K562 (cell line): Measurements from ENCODE around the gene CADPS2. TPM values are rescaled to one million over a fixed set of nuclear protein-coding genes. Genes with fewer than 3 reads are reported as not detected.

ENCODE experiments used
- ATAC-seq: fragments of 200-7000 bp; cut with Tn5 transposase; 3 replicates; pipeline ENCODE4 v1.9.1; 2020; ENCODE audit warnings: moderate library complexity
- BruUV-seq: library from RNA; stranded (reverse); fragments of 400-500 nt; replicated peaks from 2 replicates; lab custom pipeline; 2021; lab: Mats Ljungman, UMichigan
- CTCF ChIA-PET: fragments of 300-600 bp; formaldehyde crosslinking; extraction: SDS; loops from one replicate; lab custom pipeline; 2021; ENCODE audit warnings: low intra/inter-chr PET ratio; lab: Yijun Ruan, JAX
- POLR2A ChIA-PET: fragments of 300-600, 350-650 bp; sonication (Branson Sonifier 250); formaldehyde crosslinking; extraction: SDS; loops from one replicate; lab custom pipeline; 2021; ENCODE audit warnings: antibody characterized with exemption, inconsistent platforms; lab: Yijun Ruan, JAX
- DNase-seq, 4 experiments: peaks; one replicate each; pipeline versions ENCODE4 v3.0.0 to v3.0.0-alpha.2; 2011 to 2018; ENCODE audit warnings: low spot score in 3 of 4, mixed read lengths in 3 of 4; ENCODE audit errors: extremely low read depth in 1 of 4
- FAIRE-seq: peaks from 2 replicates; lab custom pipeline; 2011; peaks lifted over from hg19 to GRCh38; lab: Jason Lieb, UNC
- H2AFZ ChIP-seq: 2 replicates; pipeline ENCODE4 v1.6.0; 2011; ENCODE audit warnings: low read depth, low read length, control low read depth, inconsistent platforms
- H3K27ac ChIP-seq: fragments of 200-600 bp; 3 replicates; pipeline ENCODE4 v1.8.0; 2011; ENCODE audit warnings: low read depth, mild to moderate bottlenecking, control low read depth, inconsistent platforms, low read length, moderate library complexity, mixed read lengths; ENCODE audit errors: extremely low read depth
- H3K27me3 ChIP-seq, 2 experiments: fragments of 300-600 bp in 1 of 2; 2 replicates in 1 of 2; 3 replicates in 1 of 2; pipeline versions ENCODE4 v1.6.0 to v1.8.0; 2011; ENCODE audit warnings: inconsistent platforms in 2 of 2, low read length in 2 of 2, mild to moderate bottlenecking in 1 of 2, mixed read lengths in 1 of 2, moderate library complexity in 1 of 2; ENCODE audit not compliant: control insufficient read depth in 2 of 2, insufficient read depth in 2 of 2
- H3K36me3 ChIP-seq: fragments of 300-600 bp; 3 replicates; pipeline ENCODE4 v1.8.0; 2011; ENCODE audit warnings: mild to moderate bottlenecking, low read length, inconsistent platforms; ENCODE audit not compliant: control insufficient read depth, insufficient read depth
- H3K4me1 ChIP-seq, 2 experiments: fragments of 200-600 bp in 1 of 2; replicated peaks in 1 of 2; 2 replicates in 1 of 2; 3 replicates in 1 of 2; pipeline versions ENCODE4 v1.5.1 to v1.8.0; 2011; ENCODE audit warnings: inconsistent platforms in 2 of 2, low read length in 2 of 2, mild to moderate bottlenecking in 1 of 2, mixed read lengths in 1 of 2, moderate library complexity in 1 of 2; ENCODE audit not compliant: control insufficient read depth in 2 of 2, insufficient read depth in 2 of 2
- H3K4me2 ChIP-seq: 2 replicates; pipeline ENCODE4 v1.6.1; 2011; ENCODE audit warnings: low read length, control low read depth, inconsistent platforms, mixed read lengths; ENCODE audit not compliant: insufficient read depth
- H3K4me3 ChIP-seq: fragments of 200-600 bp; sonication (generic), shearing (Covaris generic); 2 replicates; pipeline ENCODE4 v1.5.1; 2016; ENCODE audit warnings: control low read depth, inconsistent platforms
- H3K79me2 ChIP-seq: fragments of 200-600 bp; 3 replicates; pipeline ENCODE4 v1.8.0; 2011; ENCODE audit warnings: low read length, inconsistent platforms; ENCODE audit not compliant: control insufficient read depth, insufficient read depth
- H3K9ac ChIP-seq, 2 experiments: 2 replicates each; pipeline versions ENCODE4 v1.6.0 to v1.6.1; 2011; ENCODE audit warnings: low read depth in 2 of 2, low read length in 2 of 2, control low read depth in 1 of 2, inconsistent platforms in 1 of 2, mild to moderate bottlenecking in 1 of 2, mixed read lengths in 1 of 2; ENCODE audit not compliant: insufficient read depth in 1 of 2
- H3K9me1 ChIP-seq: one replicate; pipeline ENCODE4 v1.6.0; 2011; ENCODE audit warnings: inconsistent platforms, mild to moderate bottlenecking, low read length, moderate library complexity; ENCODE audit not compliant: control insufficient read depth, insufficient read depth
- H3K9me3 ChIP-seq: replicated peaks from 2 replicates; pipeline ENCODE4 v1.5.1; 2011; ENCODE audit warnings: low read depth, low read length, inconsistent platforms; ENCODE audit not compliant: control insufficient read depth, insufficient read depth
- H4K20me1 ChIP-seq: replicated peaks from 2 replicates; pipeline ENCODE4 v1.6.1; 2011; ENCODE audit warnings: low read length, inconsistent platforms, mixed read lengths; ENCODE audit not compliant: control insufficient read depth, insufficient read depth
- ETV6 ChIP-seq, 3 experiments: fragments of 150-350 bp in 1 of 3; sonication (generic) in 1 of 3; formaldehyde crosslinking in 1 of 3; IDR thresholded peaks; 2 replicates each; pipeline versions ENCODE4 v1.6.1 to v1.8.0; 2014 to 2022; ENCODE audit warnings: borderline replicate concordance in 2 of 3, low read depth in 2 of 3, antibody characterized with exemption in 1 of 3, low read length in 1 of 3, mild to moderate bottlenecking in 1 of 3, missing genetic modification reagents in 1 of 3
- RBBP5 ChIP-seq: fragments of 200-600 bp; sonication (generic); IDR thresholded peaks from 2 replicates; pipeline ENCODE4 v1.6.1; 2012; ENCODE audit warnings: borderline replicate concordance, mild to moderate bottlenecking, low read length, control low read depth, inconsistent platforms; ENCODE audit not compliant: insufficient read depth, poor library complexity, severe bottlenecking
- RFX7 ChIP-seq: fragments of 250-450 bp; sonication (Bioruptor Pico); IDR thresholded peaks from 2 replicates; pipeline ENCODE4 v1.5.1; 2021; ENCODE audit warnings: mild to moderate bottlenecking
- RNF2 ChIP-seq: sonication (generic); IDR thresholded peaks from 2 replicates; pipeline ENCODE4 v1.6.1; 2016
- USF2 ChIP-seq: sonication (generic); formaldehyde crosslinking; IDR thresholded peaks from 2 replicates; pipeline ENCODE4 v1.5.0; 2020; ENCODE audit warnings: missing genetic modification reagents
- ZNF253 ChIP-seq: fragments of 250-450 bp; sonication (Bioruptor Pico); conservative IDR thresholded peaks from 2 replicates; pipeline ENCODE4 v1.6.1; 2021; ENCODE audit warnings: mild to moderate bottlenecking
- ZNF592 ChIP-seq: fragments of 450-650 bp; IDR thresholded peaks from 2 replicates; pipeline ENCODE4 v1.6.1; 2017; ENCODE audit warnings: antibody characterized with exemption, mild to moderate bottlenecking
- WGBS: fragments of 100-300 bp; shearing (Covaris generic); methylation state at CpG from one replicate; pipeline ENCODE4 v1.1.6; 2016; ENCODE audit warnings: low coverage, mixed read lengths; ENCODE audit not compliant: insufficient coverage; ENCODE audit errors: missing lambda C conversion rate; 5-methylcytosine and 5-hydroxymethylcytosine counted together
- in situ Hi-C: fragments of 300-500 bp; cut with MboI; formaldehyde crosslinking; loops from 4 replicates; pipeline ENCODE4 v1.15.0; 2018; ENCODE audit warnings: inconsistent platforms, mixed read lengths
- intact Hi-C: fragments of 100-400 bp; cut with micrococcal nuclease; formaldehyde crosslinking; loops from 2 replicates; pipeline ENCODE4 v1.14.2; 2022
- polyA plus RNA-seq, 8 experiments: library from polyadenylated mRNA; depleted of rRNA in 4 of 8; stranded (reverse) in 5 of 8; unstranded in 3 of 8; fragments of >200 nt; fragmentation: Nextera tagmentation in 2 of 8; fragmentation: Illumina TruSeq in 1 of 8; extraction: Ambion mirVana in 2 of 8; extraction: Trizol in 1 of 8; gene quantifications; 2 replicates each; pipeline versions ENCODE4 v1.2.1 to v1.2.3, GENCODE V29; 2011 to 2014; ENCODE audit warnings: inconsistent platforms in 1 of 8, missing spikeins in 1 of 8
- total RNA-seq, 7 experiments: library from RNA; depleted of rRNA in 6 of 7; stranded (reverse); fragments of >200 nt in 6 of 7; fragmentation: Illumina TruSeq in 2 of 7; extraction: Trizol in 2 of 7; gene quantifications; 2 replicates each; pipeline versions ENCODE4 v1.2.1 to v1.2.3, GENCODE V29; 2011 to 2021; ENCODE audit warnings: low replicate concordance in 1 of 7
- TF ChIP-seq, protein P1 (sequence below): fragments of 250-450 bp; sonication (Bioruptor Pico); IDR thresholded peaks from 2 replicates; pipeline ENCODE4 v1.4.0; 2020
- TF ChIP-seq, protein P2 (sequence below): sonication (generic); formaldehyde crosslinking; IDR thresholded peaks from 2 replicates; pipeline ENCODE4 v1.8.1; 2023; ENCODE audit warnings: mild to moderate bottlenecking, missing genetic modification reagents

Gene CADPS2
- total and polyA plus RNA-seq, 9 of the 15 experiments (the other 6 are each of a cell fraction or from before 2014, with no cell fraction given) = 0.03 to 0.14 (median 0.04) TPM; not detected in 1

DNA sequence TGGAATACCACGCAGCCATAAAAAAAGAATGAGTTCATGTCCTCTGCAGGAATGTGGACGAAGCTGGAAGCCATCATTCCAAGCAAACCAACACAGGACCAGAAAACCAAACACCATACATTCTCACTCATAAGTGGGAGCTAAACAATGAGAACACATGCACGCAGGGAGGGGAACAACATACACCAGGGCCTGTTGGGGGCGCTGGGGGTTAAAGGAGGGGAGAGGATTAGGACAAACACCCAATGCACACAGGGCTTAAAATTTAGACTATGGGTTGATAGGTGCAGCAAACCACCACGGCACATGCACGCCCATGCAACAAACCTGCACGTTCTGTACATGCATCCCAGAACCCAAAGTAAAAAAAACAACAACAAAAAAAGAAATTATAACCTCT, 210.6 kb downstream of the CADPS2 start:
- Histone ChIP-seq H3K36me3 (no peaks in the 10 kb centered on the region), H2AFZ (no peak overlapping the region), H4K20me1 (no peaks in the 10 kb centered on the region), H3K27ac (no peak overlapping the region), H3K27me3 (no peaks in the 10 kb centered on the region), H3K79me2 (no peaks in the 10 kb centered on the region), H3K9me3 (no peaks in the 10 kb centered on the region), H3K9me1 (no peaks in the 10 kb centered on the region), H3K9ac (no peak overlapping the region), H3K4me1 (no peaks in the 10 kb centered on the region), H3K4me3 (no peak overlapping the region), H3K4me2 (no peak overlapping the region)
- ChIA-PET POLR2A (no interaction called here), CTCF (no interaction called here)
- FAIRE-seq (no peak), ATAC-seq (no peak), DNase-seq (no peak)
- BruUV-seq = no TSS peak
- WGBS = 1% methylated on average over 7 of the region's 7 CpGs
- in situ Hi-C loops (no loop called here), intact Hi-C loops (no loop called here)
- TF ChIP-seq, protein P1, sequence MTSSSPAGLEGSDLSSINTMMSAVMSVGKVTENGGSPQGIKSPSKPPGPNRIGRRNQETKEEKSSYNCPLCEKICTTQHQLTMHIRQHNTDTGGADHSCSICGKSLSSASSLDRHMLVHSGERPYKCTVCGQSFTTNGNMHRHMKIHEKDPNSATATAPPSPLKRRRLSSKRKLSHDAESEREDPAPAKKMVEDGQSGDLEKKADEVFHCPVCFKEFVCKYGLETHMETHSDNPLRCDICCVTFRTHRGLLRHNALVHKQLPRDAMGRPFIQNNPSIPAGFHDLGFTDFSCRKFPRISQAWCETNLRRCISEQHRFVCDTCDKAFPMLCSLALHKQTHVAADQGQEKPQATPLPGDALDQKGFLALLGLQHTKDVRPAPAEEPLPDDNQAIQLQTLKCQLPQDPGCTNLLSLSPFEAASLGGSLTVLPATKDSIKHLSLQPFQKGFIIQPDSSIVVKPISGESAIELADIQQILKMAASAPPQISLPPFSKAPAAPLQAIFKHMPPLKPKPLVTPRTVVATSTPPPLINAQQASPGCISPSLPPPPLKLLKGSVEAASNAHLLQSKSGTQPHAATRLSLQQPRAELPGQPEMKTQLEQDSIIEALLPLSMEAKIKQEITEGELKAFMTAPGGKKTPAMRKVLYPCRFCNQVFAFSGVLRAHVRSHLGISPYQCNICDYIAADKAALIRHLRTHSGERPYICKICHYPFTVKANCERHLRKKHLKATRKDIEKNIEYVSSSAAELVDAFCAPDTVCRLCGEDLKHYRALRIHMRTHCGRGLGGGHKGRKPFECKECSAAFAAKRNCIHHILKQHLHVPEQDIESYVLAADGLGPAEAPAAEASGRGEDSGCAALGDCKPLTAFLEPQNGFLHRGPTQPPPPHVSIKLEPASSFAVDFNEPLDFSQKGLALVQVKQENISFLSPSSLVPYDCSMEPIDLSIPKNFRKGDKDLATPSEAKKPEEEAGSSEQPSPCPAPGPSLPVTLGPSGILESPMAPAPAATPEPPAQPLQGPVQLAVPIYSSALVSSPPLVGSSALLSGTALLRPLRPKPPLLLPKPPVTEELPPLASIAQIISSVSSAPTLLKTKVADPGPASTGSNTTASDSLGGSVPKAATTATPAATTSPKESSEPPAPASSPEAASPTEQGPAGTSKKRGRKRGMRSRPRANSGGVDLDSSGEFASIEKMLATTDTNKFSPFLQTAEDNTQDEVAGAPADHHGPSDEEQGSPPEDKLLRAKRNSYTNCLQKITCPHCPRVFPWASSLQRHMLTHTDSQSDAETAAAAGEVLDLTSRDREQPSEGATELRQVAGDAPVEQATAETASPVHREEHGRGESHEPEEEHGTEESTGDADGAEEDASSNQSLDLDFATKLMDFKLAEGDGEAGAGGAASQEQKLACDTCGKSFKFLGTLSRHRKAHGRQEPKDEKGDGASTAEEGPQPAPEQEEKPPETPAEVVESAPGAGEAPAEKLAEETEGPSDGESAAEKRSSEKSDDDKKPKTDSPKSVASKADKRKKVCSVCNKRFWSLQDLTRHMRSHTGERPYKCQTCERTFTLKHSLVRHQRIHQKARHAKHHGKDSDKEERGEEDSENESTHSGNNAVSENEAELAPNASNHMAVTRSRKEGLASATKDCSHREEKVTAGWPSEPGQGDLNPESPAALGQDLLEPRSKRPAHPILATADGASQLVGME = no peak
- TF ChIP-seq, protein P2, sequence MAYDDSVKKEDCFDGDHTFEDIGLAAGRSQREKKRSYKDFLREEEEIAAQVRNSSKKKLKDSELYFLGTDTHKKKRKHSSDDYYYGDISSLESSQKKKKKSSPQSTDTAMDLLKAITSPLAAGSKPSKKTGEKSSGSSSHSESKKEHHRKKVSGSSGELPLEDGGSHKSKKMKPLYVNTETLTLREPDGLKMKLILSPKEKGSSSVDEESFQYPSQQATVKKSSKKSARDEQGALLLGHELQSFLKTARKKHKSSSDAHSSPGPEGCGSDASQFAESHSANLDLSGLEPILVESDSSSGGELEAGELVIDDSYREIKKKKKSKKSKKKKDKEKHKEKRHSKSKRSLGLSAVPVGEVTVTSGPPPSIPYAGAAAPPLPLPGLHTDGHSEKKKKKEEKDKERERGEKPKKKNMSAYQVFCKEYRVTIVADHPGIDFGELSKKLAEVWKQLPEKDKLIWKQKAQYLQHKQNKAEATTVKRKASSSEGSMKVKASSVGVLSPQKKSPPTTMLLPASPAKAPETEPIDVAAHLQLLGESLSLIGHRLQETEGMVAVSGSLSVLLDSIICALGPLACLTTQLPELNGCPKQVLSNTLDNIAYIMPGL (CRISPR knock-in tag) = no peak
- no peak for TF ChIP-seq ZNF253 (CRISPR knock-in tag)
- TF ChIP-seq USF2 (CRISPR knock-in tag) = no peak
- no peak for TF ChIP-seq RBBP5
- no peak for TF ChIP-seq ZNF592
- TF ChIP-seq RFX7 = no peak
- no peak for TF ChIP-seq RNF2
- no peak for TF ChIP-seq ETV6 (IDR thresholded peaks at IDR 0.05; ENCODE audit: borderline replicate concordance in 1 of 2, low read depth in 2 of 2, low read length in 1 of 2)
- TF ChIP-seq ETV6 (CRISPR knock-in tag; IDR thresholded peaks at IDR 0.05; ENCODE audit: borderline replicate concordance) = no peak
